Measurements from ENCODE around the gene PTK6.
"Not testable (repeated sequence)": the region's sequence is repeated elsewhere in the genome, so short reads cannot be mapped to it uniquely, and the experiment has no call there.

The PTK6 gene

GRCh38 chr20:63520934-63521601 is 16.1 kb downstream of the PTK6 start:
- peak; percentile 36 for DNase-seq (ENCODE audit: extremely low read depth, low read depth)
- no peak; the same call in 1 of the 2 replicates for TF ChIP-seq CTCF (IDR thresholded peaks at IDR 0.05; ENCODE audit: low read depth, low read length)

- DNase-seq (ENCODE audit: extremely low read depth, low read depth), result peak; percentile 64
- no peak for TF ChIP-seq CTCF (IDR thresholded peaks at IDR 0.05; ENCODE audit: low read depth, low read length)
Measured at GRCh38 chr20:63520504-63520933, 16.7 kb downstream of the PTK6 start, which contains the start of gene PPDPF. Gene PPDPF (plus strand): TSS chr20:63520765. CDS start chr20:63521309, 544 bp downstream.

DNA sequence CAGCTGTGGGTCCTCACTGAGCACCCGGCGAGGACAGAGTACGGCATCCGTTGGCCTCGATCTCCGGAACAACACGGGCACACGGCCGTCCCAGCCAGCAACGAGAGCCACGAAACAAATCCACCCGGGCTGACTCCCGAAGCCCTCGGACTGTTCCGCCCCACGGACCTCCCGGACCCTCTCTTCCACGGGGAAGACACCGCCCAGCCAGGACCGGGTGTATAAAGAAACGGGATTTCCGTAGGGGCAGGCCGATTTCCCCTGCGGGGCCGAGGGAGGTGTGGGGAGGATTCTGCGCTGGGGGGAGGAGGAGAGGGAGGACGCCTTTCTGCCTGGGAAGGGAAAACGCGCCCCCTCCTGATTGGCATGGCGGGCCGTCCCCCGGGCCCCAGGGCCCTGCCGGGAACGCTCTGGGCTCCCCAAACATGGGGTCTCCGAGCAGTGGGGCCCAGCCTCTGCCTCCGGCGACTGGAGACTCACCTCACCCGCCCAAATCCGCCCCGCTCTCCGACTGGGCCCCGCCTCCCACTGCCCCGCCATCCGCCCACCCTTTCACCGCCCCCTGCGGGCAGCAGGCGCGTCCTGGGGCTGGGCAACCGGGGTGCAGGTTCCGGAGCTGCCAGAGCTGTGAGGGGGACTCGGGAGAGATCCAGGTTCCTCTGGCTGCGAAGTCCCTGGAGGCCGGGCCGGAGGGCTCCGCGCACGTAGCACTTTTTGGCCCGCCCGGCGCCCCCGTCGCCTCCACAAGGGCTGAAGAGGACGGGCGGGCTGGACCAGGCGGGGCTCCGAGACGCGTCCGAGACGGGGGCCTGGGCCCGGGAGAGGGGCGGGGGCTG is 17.3 kb downstream of the PTK6 start:
- peak; percentile 30 for TF ChIP-seq CTCF (IDR thresholded peaks at IDR 0.05; ENCODE audit: low read depth, low read length)
- no peak for DNase-seq (ENCODE audit: extremely low read depth, low read depth)

DNA sequence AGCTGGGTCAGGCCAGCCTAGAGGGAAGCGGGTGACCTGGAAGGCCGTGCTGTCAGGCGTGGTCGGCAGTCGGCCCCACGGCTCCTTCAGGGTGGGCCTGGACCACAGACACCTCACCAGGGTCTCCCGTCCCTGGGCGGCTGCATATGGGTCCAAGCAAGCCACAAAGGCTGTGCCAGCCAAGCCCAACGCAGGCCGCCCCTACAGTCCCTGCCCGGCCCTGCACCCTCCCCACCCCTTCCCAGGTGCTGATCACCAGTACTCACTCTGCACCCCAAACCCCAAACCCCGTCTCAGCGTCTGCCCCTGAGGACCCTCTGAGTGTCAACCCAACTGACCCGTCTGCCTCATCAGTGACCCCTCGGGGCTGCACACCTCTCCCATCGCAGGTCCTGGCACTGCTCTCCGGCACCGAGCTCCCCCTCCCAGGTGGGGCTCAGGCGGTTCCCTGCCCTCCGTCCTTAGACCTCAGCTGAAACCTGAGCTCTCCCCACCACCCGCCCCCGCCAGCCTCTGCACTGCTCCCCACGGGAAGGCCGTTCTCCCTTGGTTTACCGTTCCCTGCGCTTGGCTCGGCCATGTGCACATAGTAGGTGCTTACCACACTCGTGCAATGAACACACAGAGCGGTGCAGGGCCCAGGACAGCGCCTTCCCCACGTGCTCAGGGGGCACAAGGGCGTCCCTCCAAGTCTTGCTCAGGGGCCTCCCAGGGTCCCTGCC is 18.1 kb downstream of the PTK6 start:
- no peak for TF ChIP-seq CTCF (IDR thresholded peaks at IDR 0.05; ENCODE audit: low read depth, low read length)
- no peak for DNase-seq (ENCODE audit: extremely low read depth, low read depth)

- DNase-seq (ENCODE audit: extremely low read depth, low read depth), result no peak
- no peak for TF ChIP-seq CTCF (IDR thresholded peaks at IDR 0.05; ENCODE audit: low read depth, low read length)
Measured at GRCh38 chr20:63518351-63518861, 18.8 kb downstream of the PTK6 start.

DNA sequence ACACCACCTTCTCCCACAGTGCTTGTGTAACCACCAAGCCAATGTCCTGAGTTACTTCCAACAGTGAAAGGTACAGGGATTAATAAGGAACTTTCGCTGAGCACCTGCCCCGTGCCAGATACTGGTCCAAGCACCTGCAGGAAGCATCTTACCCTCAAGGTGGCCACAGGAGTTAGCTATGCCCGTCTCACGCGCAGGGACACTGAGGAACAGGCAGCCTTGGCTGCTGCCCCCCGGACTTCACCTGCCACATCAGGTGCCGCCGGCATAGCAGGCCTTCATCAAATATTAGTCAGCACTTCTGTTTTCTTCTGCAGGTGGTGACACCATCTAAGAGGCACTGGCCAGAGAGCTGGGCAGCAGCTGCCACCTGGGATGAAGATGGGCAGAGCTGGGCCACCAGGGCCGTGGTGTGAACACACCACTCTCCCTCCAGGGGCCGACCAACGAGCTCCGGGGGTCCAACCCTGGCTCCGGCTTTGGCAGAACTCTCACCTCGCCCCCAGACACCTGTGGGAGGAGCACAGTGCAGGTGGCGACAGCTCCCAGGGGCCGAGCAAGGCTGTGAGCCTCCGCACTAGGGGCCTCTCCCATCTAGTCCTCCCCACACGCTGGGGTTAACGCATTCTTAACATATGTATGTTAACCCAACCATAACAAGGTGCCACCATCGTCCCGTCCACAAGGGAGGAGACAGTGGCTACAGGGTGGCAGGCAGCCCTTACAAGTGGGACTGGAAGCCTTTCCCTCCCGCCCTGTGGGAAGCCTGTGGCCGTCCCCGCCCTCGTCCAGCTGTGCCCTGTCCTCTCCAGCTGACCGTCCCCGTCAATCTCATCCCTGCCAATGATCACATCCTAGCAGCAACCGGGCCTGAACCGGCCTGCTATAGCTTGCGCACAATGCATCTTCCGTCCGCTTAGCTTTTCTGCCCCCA is 19.5 kb downstream of the PTK6 start:
- no peak for TF ChIP-seq CTCF (IDR thresholded peaks at IDR 0.05; ENCODE audit: low read depth, low read length)
- DNase-seq (ENCODE audit: extremely low read depth, low read depth), result no peak

- DNase-seq (ENCODE audit: extremely low read depth, low read depth), result not testable (repeated sequence)
Measured at GRCh38 chr20:63514520-63514919, 22.7 kb downstream of the PTK6 start.

Data from AG09319 (cell line).